ENCODE data around the gene NECTIN1. TPM values are rescaled to one million over a fixed set of nuclear protein-coding genes. Genes with fewer than 3 reads are reported as not detected.

Gene NECTIN1
- total RNA-seq, 1 donor from 2014 or later = 3.1 TPM

DNA sequence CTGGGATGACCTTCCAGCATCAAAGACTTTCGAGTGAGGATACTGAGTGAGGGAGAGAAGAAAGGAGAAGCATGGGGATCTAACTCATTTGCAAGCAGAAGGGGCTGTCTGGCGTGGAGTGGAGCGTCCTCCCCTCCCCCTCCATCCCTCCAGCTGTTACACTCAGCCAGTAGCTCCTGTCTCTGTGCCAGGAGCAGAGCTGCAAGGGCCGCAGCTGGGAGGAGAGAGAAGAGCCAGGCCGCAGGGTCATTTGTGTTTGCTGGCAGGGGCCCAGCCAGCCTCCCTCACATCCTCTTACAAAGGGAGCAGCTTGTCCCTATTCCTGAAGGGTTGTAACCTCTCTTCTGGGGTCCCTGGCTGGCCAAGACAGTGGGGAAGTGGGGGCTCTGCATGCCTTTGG, 57.9 kb downstream of the NECTIN1 start:
- peak; percentile 66 for DNase-seq

DNA sequence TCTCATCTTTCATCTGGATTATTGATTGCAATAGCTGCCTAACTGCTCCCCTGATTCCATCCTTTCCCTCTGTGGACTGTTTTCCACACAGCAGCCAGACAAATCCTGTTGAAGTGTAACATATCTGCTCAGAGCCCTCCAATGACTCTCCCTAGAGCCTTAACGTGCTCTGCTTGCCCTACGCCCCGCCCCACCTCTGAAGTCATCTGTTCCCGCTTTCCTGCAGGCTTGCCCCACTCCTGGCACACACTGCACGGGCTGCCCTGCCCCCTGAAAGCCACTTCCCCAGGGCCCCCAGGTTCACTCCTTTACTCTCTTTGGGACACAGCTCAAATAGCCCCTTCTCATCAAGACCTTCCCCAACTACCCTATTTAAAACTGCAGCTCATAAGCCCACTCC, 59.5 kb downstream of the NECTIN1 start:
- no peak for DNase-seq

DNA sequence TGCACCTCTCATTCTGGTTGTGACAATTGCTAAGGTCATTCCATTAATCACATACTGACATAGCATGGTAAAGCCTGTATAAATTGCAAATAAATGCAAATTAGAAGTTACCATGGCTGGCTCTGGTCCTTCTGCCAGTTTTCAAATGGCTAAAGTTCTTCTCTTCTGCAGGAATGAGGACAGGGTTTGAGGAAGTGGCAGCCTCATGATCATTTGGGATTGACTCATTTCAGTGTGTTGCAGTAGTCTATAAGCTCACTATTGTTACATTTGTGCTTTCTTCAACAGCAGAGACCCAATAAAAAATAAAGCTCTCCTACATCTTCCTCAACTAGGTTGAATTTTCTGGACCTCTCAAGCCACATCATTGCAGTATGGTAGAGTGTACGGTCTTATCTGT, 60.3 kb downstream of the NECTIN1 start:
- no peak for DNase-seq

DNA sequence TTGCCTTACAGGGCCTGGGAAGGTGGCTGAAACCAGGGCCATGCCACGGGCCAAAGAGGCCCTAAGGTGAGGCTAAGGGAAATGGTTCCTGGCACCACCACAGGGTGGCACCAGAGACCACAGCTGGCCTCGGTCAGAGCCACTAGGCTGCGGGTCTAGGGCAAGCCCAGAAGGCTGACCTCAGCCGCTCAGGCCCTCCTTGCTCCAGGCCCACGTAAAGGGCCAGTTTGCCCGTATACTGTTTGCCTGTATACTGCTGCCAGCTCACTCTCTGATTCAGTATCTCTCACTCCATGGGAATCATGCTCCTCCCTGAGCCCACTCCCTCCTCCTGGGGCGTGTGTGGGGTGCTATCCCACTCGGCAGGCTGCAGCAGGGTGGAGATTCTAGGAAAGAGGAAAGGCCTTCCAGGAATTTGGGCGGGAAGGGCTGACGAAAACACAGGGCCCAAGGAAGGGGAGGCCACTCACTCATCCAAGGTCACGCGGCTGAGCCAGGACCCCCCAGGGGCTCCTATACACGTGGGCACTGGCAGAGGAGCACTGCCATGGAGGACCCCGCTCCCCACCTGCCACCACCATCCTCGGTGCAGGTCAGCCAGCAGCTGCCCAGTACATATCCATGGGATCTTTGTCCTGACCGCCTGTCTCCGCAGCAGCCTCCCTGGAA, 62.4 kb downstream of the NECTIN1 start:
- DNase-seq = peak; percentile 86

- peak; percentile 5 for DNase-seq
Observed at GRCh38 chr11:119666061-119666460, 62.9 kb downstream of the NECTIN1 start.

DNA sequence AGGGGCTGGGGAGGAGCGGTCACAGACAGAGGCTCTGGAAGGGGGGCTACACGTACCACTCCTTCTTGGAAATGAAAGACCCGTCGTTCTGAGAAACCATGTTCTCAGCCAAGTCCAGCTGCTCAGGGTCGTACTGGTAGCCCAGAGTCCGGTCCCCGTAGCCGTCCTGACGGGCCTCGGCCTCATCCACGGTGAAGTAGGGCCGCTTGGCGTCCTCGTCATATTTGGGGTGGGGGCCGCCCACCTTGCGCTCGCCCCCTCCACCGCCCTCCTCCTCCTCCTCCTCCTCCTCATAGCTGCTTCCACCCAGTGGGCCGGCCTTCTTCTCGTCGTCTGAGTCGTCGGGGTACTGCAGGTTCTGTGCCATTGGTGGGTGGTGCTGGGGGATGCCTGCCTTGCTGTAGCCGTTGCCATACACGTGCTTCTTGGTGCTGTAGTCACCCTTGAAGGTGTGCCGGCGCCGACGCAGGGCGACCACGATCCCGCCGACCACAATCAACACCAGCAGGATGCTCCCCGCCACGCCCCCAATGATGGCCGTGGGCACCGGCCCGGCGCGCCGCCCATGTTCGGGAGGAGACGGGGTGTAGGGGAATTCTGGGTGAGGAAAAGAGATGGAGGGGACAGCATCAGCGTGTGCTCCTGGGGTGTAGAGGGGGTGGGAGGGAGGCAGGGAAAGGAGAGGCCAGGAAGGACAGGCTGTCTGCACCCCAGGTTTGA, 64.1 kb downstream of the NECTIN1 start:
- no peak for DNase-seq

DNA sequence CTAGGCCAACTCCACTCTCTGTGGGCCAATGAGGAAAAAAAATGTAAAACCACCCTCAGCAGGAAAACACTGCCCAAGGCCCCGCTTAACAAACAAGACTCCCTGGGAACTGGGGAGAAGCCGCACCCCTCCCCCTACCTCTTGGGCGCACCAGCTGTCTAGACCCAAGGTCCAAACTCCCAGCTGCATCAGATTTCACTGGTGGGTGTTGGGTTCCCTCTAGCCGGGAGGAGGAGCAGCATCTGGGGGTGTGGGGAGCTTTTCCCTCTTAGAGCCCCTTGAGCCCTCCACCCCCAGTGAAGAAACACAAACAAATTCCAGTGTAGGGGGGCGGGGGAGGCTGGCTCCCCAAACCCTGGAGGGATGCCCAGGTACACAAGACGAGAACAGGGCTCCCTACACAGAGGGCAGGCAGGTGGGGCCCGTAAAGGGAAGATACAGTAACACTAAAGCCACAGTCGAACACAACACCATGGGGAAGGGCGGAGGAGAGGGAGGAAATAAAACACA, 64.9 kb downstream of the NECTIN1 start:
- DNase-seq = no peak

- DNase-seq = no peak
Observed at GRCh38 chr11:119663279-119663678, 65.7 kb downstream of the NECTIN1 start.

- DNase-seq = no peak
Observed at GRCh38 chr11:119661226-119661625, 67.8 kb downstream of the NECTIN1 start.

GRCh38 chr11:119659971-119660723, 68.9 kb downstream of the NECTIN1 start:
- no peak for DNase-seq

DNA sequence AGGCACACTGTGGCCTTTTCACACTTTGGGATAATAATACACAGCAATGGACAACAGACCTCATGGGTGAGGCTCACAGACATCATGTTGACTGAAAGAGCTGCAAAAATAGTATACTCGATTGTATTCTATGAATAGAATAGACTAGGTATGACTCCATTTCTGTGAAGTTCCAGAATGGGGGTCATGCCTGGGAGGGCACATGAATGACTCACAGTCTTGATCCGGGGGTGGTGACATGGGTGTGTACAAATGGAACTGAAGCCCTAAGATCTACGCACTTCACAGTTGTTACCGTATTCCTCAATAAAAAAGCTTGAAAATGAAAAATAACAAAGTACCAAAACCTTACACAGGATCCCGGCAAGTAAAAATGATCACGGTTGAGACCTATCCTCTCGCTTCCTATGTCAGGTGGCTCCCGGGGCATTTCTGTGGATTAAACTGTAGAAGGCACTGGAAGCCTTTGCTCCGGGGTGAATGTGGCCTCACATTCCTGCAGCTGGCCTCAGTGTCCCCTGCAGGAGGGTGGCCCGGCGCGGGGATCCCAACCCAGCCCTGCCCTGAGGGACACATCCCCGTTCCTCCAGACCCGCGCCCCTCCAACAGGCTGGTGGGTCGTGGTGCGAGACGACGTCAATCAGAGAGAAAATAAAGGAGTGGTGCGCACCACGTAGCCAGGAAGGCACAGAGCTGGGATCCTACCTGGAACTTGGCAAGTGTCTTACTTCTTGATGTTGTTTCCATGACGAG, 75.9 kb downstream of the NECTIN1 start:
- DNase-seq = no peak

- DNase-seq = no peak
Observed at GRCh38 chr11:119651802-119652584, 77.0 kb downstream of the NECTIN1 start.

GRCh38 chr11:119650251-119650650, 78.7 kb downstream of the NECTIN1 start:
- DNase-seq = no peak

DNA sequence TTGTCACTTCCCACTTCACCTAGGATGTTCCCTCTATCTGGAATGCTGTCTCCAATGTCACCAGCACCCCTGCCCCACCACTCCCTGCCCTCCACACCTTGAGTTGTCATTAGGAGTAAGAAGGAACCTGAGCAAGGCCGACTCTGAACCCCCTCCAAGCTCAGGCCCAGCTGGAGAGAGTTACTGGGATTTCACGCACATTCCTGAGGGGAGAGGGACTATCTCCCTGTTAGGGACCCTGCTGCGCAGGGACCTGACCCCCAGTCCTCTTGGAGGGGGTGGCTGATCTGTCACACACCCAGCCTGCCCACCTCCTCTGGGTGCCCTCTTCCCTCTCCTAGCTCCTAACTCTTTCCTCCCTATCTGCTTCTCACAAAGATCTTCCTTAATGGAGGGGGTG, 81.7 kb downstream of the NECTIN1 start:
- DNase-seq = no peak

- no peak for DNase-seq
Observed at GRCh38 chr11:119645018-119645417, 84.0 kb downstream of the NECTIN1 start.

GRCh38 chr11:119644502-119644901, 84.5 kb downstream of the NECTIN1 start:
- DNase-seq = no peak

DNA sequence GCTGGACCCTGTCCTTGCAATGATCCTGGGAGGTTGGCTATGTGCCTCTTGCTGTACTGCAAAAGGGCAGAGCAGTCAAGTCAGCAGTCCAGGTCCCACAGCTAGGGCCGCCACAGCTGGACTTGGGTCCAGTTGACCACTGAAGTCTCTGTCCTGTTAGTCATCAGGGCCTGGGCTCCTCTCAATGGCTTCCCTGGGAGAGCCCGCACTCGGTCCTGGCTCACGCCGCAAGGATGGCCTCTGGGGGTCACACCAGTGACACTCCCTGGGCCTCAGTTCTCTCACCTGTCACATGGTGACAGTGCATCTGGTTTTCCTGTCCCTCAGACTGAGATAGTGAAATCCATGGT, 85.1 kb downstream of the NECTIN1 start:
- DNase-seq = no peak

- no peak for DNase-seq
Observed at GRCh38 chr11:119643212-119643875, 85.7 kb downstream of the NECTIN1 start.

- peak; percentile 60 for DNase-seq
Observed at GRCh38 chr11:119641983-119642745, 86.8 kb downstream of the NECTIN1 start.

- no peak for DNase-seq
Observed at GRCh38 chr11:119640541-119640940, 88.5 kb downstream of the NECTIN1 start.
